Measurements from ENCODE around the gene SFXN2. TPM values are rescaled to one million over a fixed set of nuclear protein-coding genes. Genes with fewer than 3 reads are reported as not detected.

SFXN2 gene
- total RNA-seq, 4 donors from 2014 or later = 1.2 to 4.0 (median 2.9) TPM

DNA sequence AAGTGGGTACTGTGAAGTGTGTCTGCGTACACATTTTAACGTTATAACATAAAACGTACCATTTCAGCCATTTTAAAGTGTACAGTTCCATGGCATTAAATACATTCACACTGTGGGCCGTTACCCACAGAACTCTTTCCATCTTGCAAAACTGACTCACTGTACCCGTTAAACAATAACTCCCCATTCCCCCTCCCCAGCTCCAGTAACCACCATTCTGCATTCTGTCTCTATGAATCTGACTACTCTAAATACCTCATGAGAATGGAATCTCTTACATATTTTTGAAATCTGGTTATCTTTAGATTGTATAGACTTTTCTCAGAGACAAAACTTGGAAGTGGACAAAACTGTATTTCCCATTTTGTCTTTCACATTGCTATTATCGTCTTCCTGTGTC, 9.5 kb upstream of the SFXN2 start:
- Histone ChIP-seq H3K4me3 (no peak overlapping the region), H3K27ac (replicated peaks in 1 of 4) (no peak overlapping the region), H3K27me3 (no peaks in the 10 kb centered on the region), H3K36me3 (peaks cover 0 to 16% (median 0%) of the 10 kb centered on the region in 4 donors), H3K4me1 (peaks cover 0 to 1% (median 0%) of the 10 kb centered on the region in 4 donors), H3K9me3 (no peaks in the 10 kb centered on the region)
- WGBS = 81% methylated on average over 6 of the region's 6 CpGs
- DNase-seq (ENCODE audit: extremely low spot score) = no peak
- TF ChIP-seq POLR2A (IDR thresholded peaks at IDR 0.05; ENCODE audit: low read depth) (no peak), POLR2AphosphoS5 (IDR thresholded peaks at IDR 0.05) (no peak), EP300 (IDR thresholded peaks at IDR 0.05) (no peak)
- TF ChIP-seq, protein P1, sequence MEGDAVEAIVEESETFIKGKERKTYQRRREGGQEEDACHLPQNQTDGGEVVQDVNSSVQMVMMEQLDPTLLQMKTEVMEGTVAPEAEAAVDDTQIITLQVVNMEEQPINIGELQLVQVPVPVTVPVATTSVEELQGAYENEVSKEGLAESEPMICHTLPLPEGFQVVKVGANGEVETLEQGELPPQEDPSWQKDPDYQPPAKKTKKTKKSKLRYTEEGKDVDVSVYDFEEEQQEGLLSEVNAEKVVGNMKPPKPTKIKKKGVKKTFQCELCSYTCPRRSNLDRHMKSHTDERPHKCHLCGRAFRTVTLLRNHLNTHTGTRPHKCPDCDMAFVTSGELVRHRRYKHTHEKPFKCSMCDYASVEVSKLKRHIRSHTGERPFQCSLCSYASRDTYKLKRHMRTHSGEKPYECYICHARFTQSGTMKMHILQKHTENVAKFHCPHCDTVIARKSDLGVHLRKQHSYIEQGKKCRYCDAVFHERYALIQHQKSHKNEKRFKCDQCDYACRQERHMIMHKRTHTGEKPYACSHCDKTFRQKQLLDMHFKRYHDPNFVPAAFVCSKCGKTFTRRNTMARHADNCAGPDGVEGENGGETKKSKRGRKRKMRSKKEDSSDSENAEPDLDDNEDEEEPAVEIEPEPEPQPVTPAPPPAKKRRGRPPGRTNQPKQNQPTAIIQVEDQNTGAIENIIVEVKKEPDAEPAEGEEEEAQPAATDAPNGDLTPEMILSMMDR (IDR thresholded peaks at IDR 0.05) = no peak
- intact Hi-C loops (cut with DNase I) = no loop called here

DNA sequence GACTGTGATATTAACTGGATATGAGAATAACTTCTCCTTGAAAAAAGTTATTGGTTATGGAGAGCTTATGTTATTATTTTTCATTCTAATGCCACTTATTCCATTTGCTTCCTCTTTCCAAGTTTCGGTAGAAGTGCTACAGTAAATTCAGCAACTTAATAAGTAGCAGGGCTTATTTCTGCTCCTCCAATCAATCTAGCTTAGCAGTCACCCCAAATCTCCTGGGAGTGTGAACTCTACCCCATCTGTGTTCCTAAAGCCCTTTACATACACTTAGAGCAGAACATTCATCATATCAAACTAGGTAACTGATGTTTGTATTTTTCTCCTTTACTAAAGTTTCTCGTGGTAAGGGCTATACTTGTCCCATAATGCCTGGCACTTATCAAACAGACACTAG, 8.9 kb upstream of the SFXN2 start:
- Histone ChIP-seq H3K36me3 (peaks cover 0 to 15% (median 0%) of the 10 kb centered on the region in 4 donors), H3K9me3 (no peaks in the 10 kb centered on the region), H3K4me1 (peaks cover 0 to 8% (median 3%) of the 10 kb centered on the region in 4 donors), H3K27me3 (no peaks in the 10 kb centered on the region), H3K27ac (replicated peaks in 1 of 4) (no peak overlapping the region), H3K4me3 (no peak overlapping the region)
- 76% methylated on average over 2 of the region's 2 CpGs for WGBS
- intact Hi-C loops (cut with DNase I) = no loop called here
- DNase-seq (ENCODE audit: extremely low spot score) = no peak
- no peak for TF ChIP-seq EP300 (IDR thresholded peaks at IDR 0.05)
- TF ChIP-seq, protein P1 (IDR thresholded peaks at IDR 0.05) = no peak
- TF ChIP-seq POLR2AphosphoS5 (IDR thresholded peaks at IDR 0.05) = no peak
- no peak for TF ChIP-seq POLR2A (IDR thresholded peaks at IDR 0.05; ENCODE audit: low read depth)

DNA sequence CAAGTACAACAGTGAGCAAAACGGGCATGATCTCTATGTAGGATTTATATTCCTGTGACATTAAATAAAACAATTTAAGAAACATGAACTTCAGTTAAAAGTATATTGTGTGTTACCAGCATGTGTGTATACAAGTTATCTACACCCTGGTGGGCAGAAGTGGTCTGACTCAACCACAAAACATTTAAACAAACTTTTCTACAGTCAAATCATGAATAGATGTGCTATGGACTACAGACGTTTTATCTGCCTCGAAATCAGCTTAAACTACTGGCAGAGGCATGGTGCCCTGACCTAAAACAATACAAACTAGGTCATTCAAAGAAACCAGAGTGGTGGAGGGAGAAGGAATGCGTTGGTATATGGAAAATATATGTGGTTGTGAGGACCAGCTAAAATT, 3.8 kb upstream of the SFXN2 start:
- Histone ChIP-seq H3K27ac (replicated peaks in 1 of 4) (no peak overlapping the region), H3K4me3 (no peak overlapping the region), H3K27me3 (no peaks in the 10 kb centered on the region), H3K36me3 (no peaks in the 10 kb centered on the region), H3K4me1 (peaks cover 12 to 32% (median 26%) of the 10 kb centered on the region in 4 donors), H3K9me3 (no peaks in the 10 kb centered on the region)
- WGBS = 33% methylated on average over 4 of the region's 4 CpGs
- intact Hi-C loops (cut with DNase I) = loop anchor here (5.0 kb wide), 1 partner anchor 63 kb away; no protein-coding TSS in a partner anchor
- no peak for DNase-seq (ENCODE audit: extremely low spot score)
- TF ChIP-seq, protein P1 (IDR thresholded peaks at IDR 0.05) = no peak
- TF ChIP-seq POLR2AphosphoS5 (IDR thresholded peaks at IDR 0.05) (no peak), EP300 (IDR thresholded peaks at IDR 0.05) (no peak), POLR2A (IDR thresholded peaks at IDR 0.05; ENCODE audit: low read depth) (no peak)

DNA sequence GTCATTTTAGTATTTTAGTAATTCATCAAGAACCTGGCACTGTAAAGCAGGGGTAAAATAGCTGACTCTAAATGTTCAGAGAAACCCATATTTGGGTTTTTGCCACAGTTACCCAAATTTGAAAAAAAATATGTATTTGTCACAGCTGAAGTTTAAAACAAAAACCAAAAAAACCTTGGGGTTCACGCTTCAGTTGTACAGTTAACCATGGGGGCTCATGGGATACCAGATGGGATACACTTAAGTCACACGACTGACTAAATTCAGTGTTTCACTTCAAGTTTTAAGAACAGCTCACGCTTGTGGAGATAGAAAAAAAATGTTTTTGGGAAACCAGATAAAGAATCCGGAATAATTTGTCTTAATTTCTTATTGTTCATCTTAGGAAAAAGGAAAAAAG, 2.3 kb upstream of the SFXN2 start:
- no peak overlapping the region for H3K4me3 ChIP-seq
- no peaks in the 10 kb centered on the region for H3K36me3 ChIP-seq
- H3K27ac ChIP-seq (replicated peaks in 1 of 4) = no peak overlapping the region
- 83% methylated on average over 4 of the region's 4 CpGs for WGBS
- no peak for DNase-seq (ENCODE audit: extremely low spot score)
- H3K4me1 ChIP-seq = peaks cover 12 to 37% (median 26%) of the 10 kb centered on the region in 4 donors
- no peaks in the 10 kb centered on the region for H3K27me3 ChIP-seq
- TF ChIP-seq, protein P1 (IDR thresholded peaks at IDR 0.05) = no peak
- TF ChIP-seq POLR2AphosphoS5 (IDR thresholded peaks at IDR 0.05) (no peak), EP300 (IDR thresholded peaks at IDR 0.05) (no peak), POLR2A (IDR thresholded peaks at IDR 0.05; ENCODE audit: low read depth) (no peak)
- intact Hi-C loops (cut with DNase I) = loop anchor here (5.0 kb wide), 1 partner anchor 65 kb away; no protein-coding TSS in a partner anchor
- no peaks in the 10 kb centered on the region for H3K9me3 ChIP-seq
